SW 1271 (cell line): ENCODE measurements around the gene ASAP2.
A peak's percentile ranks its signal among the peaks of the same experiment; 100 is the strongest.

Experiments used
- DNase-seq, 2 experiments: peaks; one replicate each; lab custom pipeline; 2025; lab: John Stamatoyannopoulos, UW

Gene ASAP2

GRCh38 chr2:9231291-9232165, 24.9 kb downstream of the ASAP2 start:
- no peak for DNase-seq

GRCh38 chr2:9232166-9232479, 25.5 kb downstream of the ASAP2 start:
- DNase-seq: no peak

- DNase-seq: peak in 1 of 2 experiments; percentile 55
These were observed 26.3 kb downstream of the ASAP2 start for GRCh38 chr2:9232886-9233285.

GRCh38 chr2:9234680-9235146, 28.1 kb downstream of the ASAP2 start:
- peak; percentile 89 to 99 for DNase-seq

GRCh38 chr2:9235147-9236044, 28.8 kb downstream of the ASAP2 start:
- DNase-seq: peak; percentile 23 to 75

- DNase-seq: peak in 1 of 2 experiments; percentile 75
These were observed 29.4 kb downstream of the ASAP2 start for GRCh38 chr2:9236045-9236344.

- DNase-seq: no peak
These were observed 30.3 kb downstream of the ASAP2 start for GRCh38 chr2:9236867-9237266.

GRCh38 chr2:9237831-9238230, 31.2 kb downstream of the ASAP2 start:
- no peak for DNase-seq

- DNase-seq: no peak
These were observed 32.1 kb downstream of the ASAP2 start for GRCh38 chr2:9238591-9239326.

- DNase-seq: no peak
These were observed 33.0 kb downstream of the ASAP2 start for GRCh38 chr2:9239616-9240015.

- no peak for DNase-seq
These were observed 34.1 kb downstream of the ASAP2 start for GRCh38 chr2:9240745-9241144.

- no peak for DNase-seq
These were observed 34.6 kb downstream of the ASAP2 start for GRCh38 chr2:9241233-9241632.

GRCh38 chr2:9243357-9243756, 36.7 kb downstream of the ASAP2 start:
- no peak for DNase-seq

- peak in 1 of 2 experiments; percentile 49 for DNase-seq
These were observed 38.5 kb downstream of the ASAP2 start for GRCh38 chr2:9244985-9245544.

- DNase-seq: no peak
These were observed 40.6 kb downstream of the ASAP2 start for GRCh38 chr2:9247177-9247576.

- DNase-seq: no peak
These were observed 41.2 kb downstream of the ASAP2 start for GRCh38 chr2:9247786-9248185.

- DNase-seq: no peak
These were observed 41.8 kb downstream of the ASAP2 start for GRCh38 chr2:9248363-9248762.

- peak; percentile 37 to 80 for DNase-seq
These were observed 42.6 kb downstream of the ASAP2 start for GRCh38 chr2:9249020-9249800.

- DNase-seq: no peak
These were observed 43.5 kb downstream of the ASAP2 start for GRCh38 chr2:9250091-9250490.

- no peak for DNase-seq
These were observed 44.0 kb downstream of the ASAP2 start for GRCh38 chr2:9250498-9251153.
